Posterior vena cava (tissue), 2 donors: ENCODE data around the gene MME. TPM values are rescaled to one million over a fixed set of nuclear protein-coding genes. Genes with fewer than 3 reads are reported as not detected.
"Not testable (repeated sequence)": the region's sequence is repeated elsewhere in the genome, so short reads cannot be mapped to it uniquely, and the experiment has no call there.

ENCODE experiments used
- DNase-seq: peaks from one replicate; pipeline ENCODE4 v3.0.0-alpha.2; 2020; ENCODE audit warnings: low spot score
- intact Hi-C, 2 donors: fragments of 100-400 bp; cut with DNase I; formaldehyde crosslinking; loops; one replicate each; pipeline versions ENCODE4 v1.14.1 to v1.14.2; 2022 to 2023
- total RNA-seq, 2 donors: library from RNA; stranded (reverse); fragmentation: NEBNext Ultra II Directional; extraction: Animal tissue kit (Norgen Biotek cat#: 25700); gene quantifications; one replicate each; pipeline ENCODE4 v1.2.1, GENCODE V29; 2021
- donor health status: DM: yes; HTN: yes; CAD: no.
- donor health status: DM: yes; HTN: yes; CAD: no.

MME gene
- total RNA-seq, 2 donors from 2014 or later = 1.1 to 3.2 TPM

GRCh38 chr3:155130001-155130400 is 49.9 kb downstream of the MME start:
- intact Hi-C loops = no loop called here
- no peak for DNase-seq

DNA sequence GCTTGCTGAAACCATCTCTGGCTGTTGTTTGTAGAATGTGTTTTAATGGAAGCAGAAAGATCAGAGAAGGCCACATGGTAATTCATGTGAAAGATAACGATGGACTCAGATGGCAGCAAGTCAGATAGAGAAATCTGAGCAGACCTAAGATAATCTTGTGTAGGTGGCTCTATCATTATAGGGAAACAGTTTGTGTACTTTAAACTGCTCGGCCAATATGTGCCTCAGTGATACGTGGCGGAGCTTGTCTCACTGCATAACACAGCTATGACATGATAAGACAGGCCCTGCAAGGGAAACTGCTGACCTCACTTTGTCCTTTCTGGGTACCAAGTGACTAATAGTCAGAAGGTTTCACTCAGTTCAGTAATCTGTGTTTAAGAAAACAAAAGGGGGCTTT is 51.0 kb downstream of the MME start:
- intact Hi-C loops = no loop called here
- no peak for DNase-seq

DNA sequence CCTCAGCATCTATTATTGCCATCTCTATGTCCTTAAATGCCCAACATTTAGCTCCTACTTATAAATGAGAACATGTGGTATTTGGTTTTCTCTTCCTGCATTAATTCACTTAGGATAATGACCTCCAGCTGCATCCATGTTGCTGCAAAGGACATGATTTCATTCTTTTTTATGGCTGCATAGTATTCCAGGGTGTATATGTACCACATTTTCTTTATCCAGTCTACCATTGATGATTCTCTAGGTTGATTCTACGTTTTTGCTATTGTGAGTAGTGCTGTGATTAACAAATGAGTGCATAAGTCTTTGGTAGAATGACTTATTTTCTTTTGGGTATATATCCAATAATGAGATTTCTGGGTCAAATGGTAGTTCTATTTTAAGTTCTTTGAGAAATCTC is 54.2 kb downstream of the MME start:
- not testable (repeated sequence) for DNase-seq

DNA sequence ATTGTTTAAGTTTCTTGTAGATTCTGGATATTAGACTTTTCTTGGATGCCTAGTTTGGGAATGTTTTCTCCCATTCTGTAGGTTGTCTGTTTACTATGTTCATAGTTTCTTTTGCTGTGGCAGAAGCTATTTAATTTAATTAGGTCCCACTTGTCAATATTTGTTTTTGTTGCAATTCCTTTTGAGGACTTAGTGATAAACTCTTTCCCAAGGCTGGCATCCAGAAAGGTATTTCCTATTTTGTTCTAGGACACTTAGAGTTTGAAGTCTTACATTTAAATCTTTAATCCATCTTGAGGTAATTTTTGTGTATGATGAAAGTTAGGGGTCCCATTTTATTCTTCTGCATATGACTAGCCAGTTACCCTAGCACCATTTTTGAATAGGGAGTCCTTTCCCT is 54.9 kb downstream of the MME start:
- DNase-seq = no peak
- intact Hi-C loops = no loop called here

More for the DNA sequence above, 54.2 kb downstream of the MME start:
- intact Hi-C loops = not testable (repeated sequence)

DNA sequence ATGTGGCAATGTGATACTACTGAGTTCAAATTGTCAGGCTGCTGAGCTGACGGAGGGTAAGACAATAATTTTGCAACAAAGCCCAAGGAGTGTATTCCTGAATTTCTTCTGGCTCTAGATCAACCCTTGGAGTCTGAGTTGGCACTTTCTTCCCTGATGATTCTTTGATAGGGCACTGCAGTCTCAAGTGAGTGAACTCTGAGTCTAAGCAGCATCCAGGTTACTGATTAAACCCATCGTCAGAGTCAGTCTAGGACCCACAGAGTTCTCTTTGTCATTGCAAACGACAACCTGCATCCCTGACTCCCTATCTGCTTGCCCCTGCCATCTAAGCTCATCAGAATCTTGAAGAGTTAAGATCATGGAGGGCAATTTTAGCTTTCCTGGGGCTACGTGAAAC is 58.6 kb downstream of the MME start:
- no peak for DNase-seq
- intact Hi-C loops = no loop called here

DNA sequence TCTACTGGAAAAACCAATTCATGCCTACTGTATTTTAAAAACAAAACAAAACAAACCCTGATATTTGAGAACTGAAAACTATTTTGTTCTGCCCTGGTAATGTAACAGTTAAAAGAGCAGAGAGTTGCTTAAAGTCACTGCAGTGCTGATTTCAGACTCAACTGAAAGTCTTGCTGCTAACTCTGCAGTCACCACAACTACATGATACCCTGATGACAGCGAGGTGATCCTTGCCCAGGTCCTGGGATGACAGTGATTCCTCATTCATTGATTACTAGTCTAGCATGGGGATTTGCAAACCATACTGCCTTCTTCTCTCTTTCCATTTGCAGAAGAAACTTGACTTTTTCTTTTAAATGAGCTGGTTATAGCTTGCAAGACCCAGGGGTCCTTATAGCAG is 67.5 kb downstream of the MME start:
- intact Hi-C loops = no loop called here
- no peak for DNase-seq

DNA sequence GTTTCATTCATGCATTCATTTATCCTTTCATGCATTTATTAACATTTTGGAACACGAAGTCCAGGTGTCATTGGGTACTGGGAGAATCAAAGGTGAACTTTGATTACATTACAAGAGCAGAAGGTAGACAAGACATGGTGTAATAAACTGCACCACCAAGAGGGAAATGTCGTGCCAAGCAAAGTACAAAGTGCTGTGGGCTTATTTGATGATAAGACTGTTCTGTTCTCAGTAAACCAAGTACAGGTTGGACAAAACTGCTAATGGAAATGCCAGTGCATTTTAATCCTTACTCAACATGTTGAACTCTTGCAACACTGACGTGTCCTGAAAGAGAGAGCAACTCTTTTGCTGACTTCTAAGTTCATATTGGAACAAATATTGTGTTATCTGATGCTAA is 69.4 kb downstream of the MME start:
- DNase-seq = no peak
- intact Hi-C loops = no loop called here

GRCh38 chr3:155153242-155154186 is 73.4 kb downstream of the MME start:
- DNase-seq = no peak
- intact Hi-C loops = no loop called here

DNA sequence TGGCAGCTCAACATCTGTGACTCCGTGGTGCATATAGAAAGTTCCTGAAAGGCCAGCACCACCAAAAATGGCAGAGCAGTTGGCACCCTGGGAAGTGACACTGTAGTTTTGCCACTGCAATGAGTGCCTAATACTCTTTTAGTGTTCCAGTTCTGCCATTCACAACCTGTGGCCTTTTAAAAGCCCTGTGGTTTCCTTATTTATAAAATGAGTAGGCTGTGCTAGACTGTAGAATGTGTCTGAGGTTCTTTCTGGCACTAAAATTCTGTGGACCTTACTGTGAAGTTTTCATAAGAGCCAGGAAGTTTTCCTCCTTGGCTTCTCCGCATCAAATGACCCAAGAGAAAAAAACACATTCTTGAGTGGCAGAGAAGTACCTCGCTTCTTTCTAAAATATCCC is 74.1 kb downstream of the MME start:
- no peak for DNase-seq

DNA sequence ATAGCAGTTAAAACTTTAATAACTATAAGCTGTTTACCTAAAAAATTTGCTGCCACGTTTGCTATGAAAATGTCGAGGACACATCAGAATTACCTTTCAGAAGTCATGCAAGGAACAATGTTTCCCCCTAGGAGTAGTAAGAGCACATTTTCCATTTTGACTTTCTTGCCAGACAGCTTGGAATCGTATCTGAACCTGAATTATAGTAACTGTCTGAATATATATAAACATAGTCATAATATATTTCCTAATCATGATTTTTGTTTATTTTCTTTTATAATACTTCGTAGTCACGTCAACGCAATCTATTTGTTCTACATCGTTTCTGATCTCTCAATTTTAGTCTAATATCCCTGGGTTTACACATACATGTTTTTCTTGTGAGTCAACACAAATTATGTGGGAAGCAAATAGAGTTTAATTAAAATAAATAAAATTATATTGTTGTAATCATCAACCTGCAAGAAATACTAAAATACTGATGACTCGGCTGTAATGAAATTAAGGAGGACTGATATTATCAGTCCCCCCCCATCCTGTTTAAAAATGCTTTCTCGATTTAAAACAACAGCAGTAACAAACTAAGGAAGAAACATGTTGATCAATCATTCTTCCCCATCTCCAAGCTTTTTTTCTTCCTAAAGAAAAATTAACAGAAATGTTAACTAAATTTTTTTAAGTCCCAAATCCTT is 78.4 kb downstream of the MME start:
- no peak for DNase-seq

More for the DNA sequence above, 74.1 kb downstream of the MME start:
- intact Hi-C loops = no loop called here

DNA sequence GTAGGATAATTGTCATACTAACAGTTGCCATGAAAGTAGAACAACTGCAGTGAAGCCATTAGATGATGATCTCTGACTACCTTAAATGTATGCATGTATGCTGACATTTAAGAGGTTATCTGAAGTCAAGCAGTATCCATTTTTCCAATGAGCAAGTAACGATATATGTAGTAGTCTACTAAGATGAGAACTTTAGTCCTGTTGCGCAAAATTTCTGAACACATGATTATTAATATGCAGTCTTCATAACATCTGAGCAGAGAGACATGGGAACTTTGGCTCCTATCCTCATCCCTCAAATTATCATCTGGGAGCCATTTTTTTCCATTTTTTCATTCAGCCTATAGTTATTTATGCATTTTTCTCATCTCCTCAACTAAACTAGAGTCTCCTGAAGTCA is 79.2 kb downstream of the MME start:
- DNase-seq = no peak
- intact Hi-C loops = no loop called here

More for the DNA sequence above, 78.4 kb downstream of the MME start:
- intact Hi-C loops = no loop called here

DNA sequence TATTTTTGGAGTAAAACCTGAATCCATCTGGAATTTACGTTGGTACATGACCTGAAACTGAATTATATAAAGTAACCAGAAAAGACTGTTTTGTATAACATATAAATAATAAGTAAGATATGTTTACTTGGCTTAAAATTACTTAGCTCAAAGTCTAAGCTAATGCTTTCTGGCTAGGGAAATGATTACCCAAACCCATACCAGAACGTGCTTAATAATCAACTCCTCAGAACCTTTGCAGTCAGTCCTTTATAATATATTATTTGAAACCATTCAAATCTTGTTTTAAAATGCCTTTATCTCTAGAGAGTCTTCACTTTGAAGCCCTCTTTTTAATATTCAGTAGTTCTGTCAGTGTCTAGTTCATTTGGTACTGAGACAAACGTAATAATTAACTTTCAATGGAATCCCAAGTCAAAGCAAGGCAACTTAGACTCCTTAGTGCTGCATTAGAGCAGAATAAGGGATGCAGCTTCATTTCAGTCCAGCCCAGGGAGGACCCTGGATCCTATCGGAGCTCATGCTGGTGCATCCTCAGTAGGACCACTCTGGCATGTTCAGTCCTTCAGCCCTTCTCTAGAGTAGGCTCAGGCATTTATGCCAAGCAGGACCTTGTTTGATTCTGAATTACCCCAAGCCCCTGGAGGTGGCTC is 81.6 kb downstream of the MME start:
- no peak for DNase-seq
- intact Hi-C loops = no loop called here

DNA sequence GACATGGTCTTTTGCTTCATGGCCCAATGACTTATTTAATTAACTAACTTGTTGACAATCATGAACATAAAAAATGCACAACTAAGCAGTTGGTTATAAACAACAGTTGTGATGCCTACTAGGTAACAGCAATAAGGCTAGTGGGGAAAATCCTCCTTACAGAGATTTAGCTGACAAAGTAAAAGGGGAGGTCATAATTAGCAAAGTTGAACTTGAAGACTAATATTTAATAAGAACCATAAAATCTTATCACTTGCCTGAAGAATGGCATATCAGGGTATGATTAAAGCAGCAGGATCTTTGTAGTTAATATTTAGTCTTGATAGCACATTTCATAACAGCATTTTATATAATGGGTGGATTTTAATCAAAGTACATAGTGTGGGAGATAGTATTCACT is 84.2 kb downstream of the MME start:
- intact Hi-C loops = no loop called here
- no peak for DNase-seq

DNA sequence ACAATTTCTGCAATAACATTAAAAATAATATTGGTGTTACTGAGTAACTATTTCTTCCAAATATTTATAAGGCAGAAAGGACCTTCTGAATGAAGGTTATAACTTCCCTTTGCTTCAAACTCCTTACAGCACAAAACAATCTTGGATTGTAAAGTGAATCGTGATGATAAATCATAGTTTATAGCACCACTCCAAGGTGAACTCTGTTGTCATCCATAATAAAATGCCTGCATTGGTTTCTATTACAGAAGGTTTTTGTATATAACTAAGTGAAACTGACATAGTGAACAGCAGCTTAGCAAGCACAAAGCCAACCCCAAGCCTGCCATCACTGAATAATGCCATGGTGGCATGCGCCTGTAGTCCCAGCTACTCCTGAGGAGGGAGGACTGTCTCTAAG is 86.3 kb downstream of the MME start:
- intact Hi-C loops = no loop called here
- no peak for DNase-seq

DNA sequence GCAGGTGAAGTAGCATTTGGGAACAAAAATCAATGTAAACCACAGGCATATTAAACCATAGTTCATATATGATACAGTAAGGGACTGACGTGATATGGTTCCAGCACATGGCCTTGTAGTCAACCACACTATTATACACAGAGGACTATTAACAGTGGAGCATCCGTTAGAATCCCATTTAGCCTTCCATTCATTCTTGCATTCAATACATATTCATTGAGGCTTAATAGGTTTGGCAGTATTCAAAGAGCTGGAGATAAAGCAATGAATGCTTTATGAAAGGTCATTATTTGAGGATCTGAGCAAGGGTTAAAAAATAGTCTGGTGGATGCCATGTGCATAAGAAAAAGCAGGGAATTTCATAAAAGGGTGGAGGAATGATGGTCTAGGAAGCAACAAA is 89.1 kb downstream of the MME start:
- intact Hi-C loops = no loop called here

GRCh38 chr3:155173771-155174170 is 93.7 kb downstream of the MME start:
- intact Hi-C loops = no loop called here
- DNase-seq = no peak

More for the DNA sequence above, 89.1 kb downstream of the MME start:
- DNase-seq = no peak

- intact Hi-C loops = no loop called here
Observed at GRCh38 chr3:155178810-155179436, 98.8 kb downstream of the MME start.

DNA sequence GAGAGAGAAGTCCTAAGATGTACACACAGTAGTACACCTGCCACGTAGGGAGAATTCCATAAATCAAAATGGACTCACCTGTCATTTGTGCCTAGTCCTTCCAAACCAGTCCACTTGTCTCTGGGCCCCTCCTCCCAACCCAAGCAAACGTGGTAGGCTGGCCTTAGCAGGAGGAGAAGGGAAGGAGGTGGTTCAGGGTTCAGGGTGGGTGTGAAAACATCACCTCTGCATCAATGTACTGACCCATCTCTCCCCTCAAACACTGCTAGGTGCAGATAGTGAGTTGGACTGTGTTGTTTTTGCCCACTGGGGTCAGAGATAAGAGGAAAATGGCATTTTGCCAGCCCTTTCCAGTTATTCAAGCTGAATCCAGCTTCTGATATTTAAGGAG is 99.3 kb downstream of the MME start:
- DNase-seq = no peak
- intact Hi-C loops = no loop called here

More at GRCh38 chr3:155178810-155179436, 98.8 kb downstream of the MME start:
- no peak for DNase-seq

GRCh38 chr3:155179966-155180757 is 100.0 kb downstream of the MME start:
- no peak for DNase-seq
- intact Hi-C loops = no loop called here
